ENCODE results near the gene HIF1AN. TPM values are rescaled to one million over a fixed set of nuclear protein-coding genes. Genes with fewer than 3 reads are reported as not detected.

HIF1AN gene
- total and polyA plus RNA-seq, 11 donors, result 8.2 to 61.8 (median 46.4) TPM

- 95 to 98% (median 97%) methylated on average over 2 of the region's 2 CpGs for WGBS, 4 donors
- ATAC-seq (no peak), DNase-seq (no peak)
- Histone ChIP-seq H3K9me3 (no peaks in the 10 kb centered on the region), H3K4me1 (no peaks in the 10 kb centered on the region), H3K4me3 (no peak overlapping the region), H3K36me3 (peaks cover 0 to 99% (median 85%) of the 10 kb centered on the region in 9 donors), H3K27ac (no peak overlapping the region), H3K27me3 (no peaks in the 10 kb centered on the region)
- TF ChIP-seq POLR2A (IDR thresholded peaks at IDR 0.05) (no peak), CTCF (IDR thresholded peaks at IDR 0.05) (no peak)
- intact Hi-C loops (cut with DNase I), result no loop called here
These were observed 39.2 kb upstream of the HIF1AN start for GRCh38 chr10:100496567-100496966.

DNA sequence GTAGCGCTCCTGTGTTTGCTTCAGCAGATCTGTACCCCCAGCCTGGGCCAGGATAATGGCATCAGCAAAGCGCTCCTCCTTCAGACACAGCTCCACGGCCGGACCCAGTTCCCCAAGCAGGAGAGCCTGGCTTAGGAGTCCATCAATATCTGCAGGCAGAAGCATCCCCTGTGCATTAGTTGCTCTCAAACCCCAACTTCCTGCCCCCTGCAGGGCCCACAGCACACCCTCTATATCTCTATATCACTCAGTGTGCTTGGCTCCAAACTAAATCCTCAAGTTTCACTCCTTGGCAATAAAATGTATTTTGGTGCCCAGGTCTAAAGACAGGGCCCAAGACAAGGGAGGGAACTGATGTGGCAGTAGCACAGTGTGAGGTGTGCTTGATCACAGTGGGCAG is 37.7 kb upstream of the HIF1AN start:
- H3K4me1 ChIP-seq, result no peaks in the 10 kb centered on the region
- H3K27ac ChIP-seq, result no peak overlapping the region
- peaks cover 0 to 96% (median 81%) of the 10 kb centered on the region in 9 donors for H3K36me3 ChIP-seq
- no peak for DNase-seq
- intact Hi-C loops (cut with DNase I), result no loop called here
- H3K4me3 ChIP-seq, result no peak overlapping the region
- no peak for ATAC-seq
- no peaks in the 10 kb centered on the region for H3K27me3 ChIP-seq
- no peaks in the 10 kb centered on the region for H3K9me3 ChIP-seq
- TF ChIP-seq POLR2A (IDR thresholded peaks at IDR 0.05) (no peak), CTCF (IDR thresholded peaks at IDR 0.05) (no peak)
- WGBS, 4 donors, result 90 to 96% (median 95%) methylated on average over 4 of the region's 4 CpGs

DNA sequence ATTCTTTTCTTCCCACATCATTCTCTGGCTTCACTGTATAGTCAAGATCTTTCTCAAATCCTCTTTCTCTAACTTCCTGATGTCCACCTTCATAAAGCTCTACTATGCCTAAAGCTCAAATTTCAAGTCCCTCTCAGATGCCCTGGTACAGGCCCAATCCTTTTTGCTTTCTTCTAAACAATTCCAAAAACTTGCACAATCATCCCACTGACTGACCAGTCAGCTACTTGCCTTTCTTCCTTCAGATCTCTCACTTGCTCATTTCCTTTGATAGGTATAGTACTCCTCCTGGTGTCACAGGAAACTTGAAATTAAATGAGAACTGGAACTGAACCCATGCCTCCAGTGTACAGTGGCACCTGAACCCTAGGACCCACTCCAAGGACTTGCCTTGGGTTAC is 34.3 kb upstream of the HIF1AN start:
- TF ChIP-seq POLR2A (IDR thresholded peaks at IDR 0.05), result no peak
- no peak for TF ChIP-seq CTCF (IDR thresholded peaks at IDR 0.05)

DNA sequence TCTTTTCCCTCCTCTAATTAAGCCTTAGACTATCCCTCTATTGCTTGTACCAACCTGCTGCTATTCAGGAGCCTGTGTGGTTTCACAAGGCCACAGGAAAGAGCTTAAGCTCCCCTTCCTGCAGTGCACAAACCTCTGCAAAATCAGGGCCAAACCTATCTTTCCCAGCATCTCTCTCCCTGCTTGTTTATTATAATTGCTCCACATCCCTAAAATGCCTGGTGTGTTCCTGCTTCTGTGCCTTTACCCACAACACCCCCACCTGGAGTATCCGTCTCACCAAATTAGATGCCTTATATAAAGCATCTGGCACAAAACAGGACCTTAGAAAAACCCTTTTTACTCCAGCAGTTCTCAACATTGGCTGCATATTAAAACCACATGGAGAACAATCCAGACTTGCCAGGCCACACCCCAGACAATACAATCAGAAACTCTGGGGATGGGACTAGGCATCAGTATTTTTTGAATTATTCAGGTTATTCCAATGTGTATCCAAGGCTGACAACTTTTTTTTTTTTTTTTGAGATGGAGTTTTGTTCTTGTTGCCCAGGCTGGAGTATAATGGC is 32.7 kb upstream of the HIF1AN start:
- peaks cover 2 to 92% (median 76%) of the 10 kb centered on the region in 9 donors for H3K36me3 ChIP-seq
- 90 to 98% (median 97%) methylated on average over 1 of the region's 1 CpG for WGBS, 4 donors
- no peaks in the 10 kb centered on the region for H3K9me3 ChIP-seq
- no peaks in the 10 kb centered on the region for H3K27me3 ChIP-seq
- no peak for ATAC-seq
- DNase-seq, result no peak
- H3K4me1 ChIP-seq, result no peaks in the 10 kb centered on the region
- TF ChIP-seq CTCF (IDR thresholded peaks at IDR 0.05), result no peak
- no peak for TF ChIP-seq POLR2A (IDR thresholded peaks at IDR 0.05)
- intact Hi-C loops (cut with DNase I), result loop anchor here in 1 of 10 donors (10.0 kb wide), 1 partner anchor 168 kb away; the partner anchor contains the start of gene PKD2L1
- H3K27ac ChIP-seq, result no peak overlapping the region
- H3K4me3 ChIP-seq, result no peak overlapping the region

More for the DNA sequence above, 34.3 kb upstream of the HIF1AN start:
- H3K4me3 ChIP-seq, result no peak overlapping the region
- no peaks in the 10 kb centered on the region for H3K27me3 ChIP-seq
- intact Hi-C loops (cut with DNase I), result loop anchor here in 1 of 10 donors (10.0 kb wide), 1 partner anchor 167 kb away; the partner anchor contains the start of gene PKD2L1
- no peaks in the 10 kb centered on the region for H3K4me1 ChIP-seq
- H3K36me3 ChIP-seq, result peaks cover 0 to 92% (median 74%) of the 10 kb centered on the region in 9 donors
- H3K9me3 ChIP-seq, result no peaks in the 10 kb centered on the region
- DNase-seq, result no peak
- ATAC-seq, result no peak
- no peak overlapping the region for H3K27ac ChIP-seq
